GM12892 (cell line): Measurements from ENCODE around the gene ALKBH3.

Experiments used
- DNase-seq: peaks from one replicate; pipeline ENCODE4 v3.0.0; 2011; ENCODE audit not compliant: insufficient read length
- FAIRE-seq: peaks from 2 replicates; lab custom pipeline; 2011; peaks lifted over from hg19 to GRCh38; lab: Jason Lieb, UNC
- POLR2A ChIP-seq: IDR thresholded peaks from 2 replicates; pipeline ENCODE4 v1.6.1; 2011; ENCODE audit warnings: low read depth, low read length, control low read depth
- POLR2AphosphoS5 ChIP-seq: IDR thresholded peaks from 2 replicates; pipeline ENCODE4 v1.6.1; 2011; ENCODE audit warnings: low read depth, low read length, control low read depth
- TAF1 ChIP-seq: IDR thresholded peaks from 2 replicates; pipeline ENCODE4 v1.6.1; 2011; ENCODE audit warnings: low read depth, mild to moderate bottlenecking, control low read depth, low read length, borderline replicate concordance

The ALKBH3 gene

DNA sequence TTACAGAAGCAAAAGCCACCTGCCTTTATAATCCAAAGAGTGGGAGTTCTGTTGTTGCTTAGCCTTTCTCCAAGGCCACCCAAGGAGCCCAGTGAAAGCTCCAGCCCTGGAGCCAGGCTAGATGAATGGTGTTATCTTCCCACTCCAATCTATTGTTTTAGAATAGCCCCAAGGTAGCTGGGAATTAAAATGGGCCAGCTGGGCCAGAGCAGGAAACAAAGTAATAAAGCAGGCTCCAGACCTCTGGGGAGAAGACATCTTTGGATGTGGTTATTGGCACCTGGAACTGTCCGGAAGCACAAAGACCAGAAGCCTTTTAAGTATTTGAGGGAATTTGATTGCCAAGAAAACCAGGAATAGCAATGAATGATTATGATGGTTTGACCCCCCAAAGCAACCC, 70.6 kb downstream of the ALKBH3 start:
- DNase-seq (no peak), FAIRE-seq (no peak)
- no peak for TF ChIP-seq POLR2AphosphoS5
- no peak for TF ChIP-seq TAF1
- TF ChIP-seq POLR2A = no peak

DNA sequence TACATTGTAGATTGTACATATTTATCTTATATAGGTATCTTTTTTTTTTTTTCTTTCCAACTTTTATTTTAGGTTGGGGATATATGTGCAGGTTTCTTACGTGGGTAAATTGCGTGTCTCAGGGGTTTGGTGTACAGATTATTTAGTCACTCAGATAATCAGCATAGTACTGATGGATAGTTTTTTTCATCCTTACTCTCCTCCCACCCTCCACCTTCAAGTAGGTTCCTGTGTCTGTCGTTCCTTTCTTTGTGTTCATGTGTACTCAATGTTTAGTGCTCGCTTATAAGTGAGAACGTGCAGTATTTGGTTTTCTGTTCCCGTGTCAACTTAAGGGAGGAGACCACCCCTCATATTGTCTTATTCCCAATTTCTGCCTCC, 71.4 kb downstream of the ALKBH3 start:
- no peak for TF ChIP-seq POLR2A
- DNase-seq = no peak

DNA sequence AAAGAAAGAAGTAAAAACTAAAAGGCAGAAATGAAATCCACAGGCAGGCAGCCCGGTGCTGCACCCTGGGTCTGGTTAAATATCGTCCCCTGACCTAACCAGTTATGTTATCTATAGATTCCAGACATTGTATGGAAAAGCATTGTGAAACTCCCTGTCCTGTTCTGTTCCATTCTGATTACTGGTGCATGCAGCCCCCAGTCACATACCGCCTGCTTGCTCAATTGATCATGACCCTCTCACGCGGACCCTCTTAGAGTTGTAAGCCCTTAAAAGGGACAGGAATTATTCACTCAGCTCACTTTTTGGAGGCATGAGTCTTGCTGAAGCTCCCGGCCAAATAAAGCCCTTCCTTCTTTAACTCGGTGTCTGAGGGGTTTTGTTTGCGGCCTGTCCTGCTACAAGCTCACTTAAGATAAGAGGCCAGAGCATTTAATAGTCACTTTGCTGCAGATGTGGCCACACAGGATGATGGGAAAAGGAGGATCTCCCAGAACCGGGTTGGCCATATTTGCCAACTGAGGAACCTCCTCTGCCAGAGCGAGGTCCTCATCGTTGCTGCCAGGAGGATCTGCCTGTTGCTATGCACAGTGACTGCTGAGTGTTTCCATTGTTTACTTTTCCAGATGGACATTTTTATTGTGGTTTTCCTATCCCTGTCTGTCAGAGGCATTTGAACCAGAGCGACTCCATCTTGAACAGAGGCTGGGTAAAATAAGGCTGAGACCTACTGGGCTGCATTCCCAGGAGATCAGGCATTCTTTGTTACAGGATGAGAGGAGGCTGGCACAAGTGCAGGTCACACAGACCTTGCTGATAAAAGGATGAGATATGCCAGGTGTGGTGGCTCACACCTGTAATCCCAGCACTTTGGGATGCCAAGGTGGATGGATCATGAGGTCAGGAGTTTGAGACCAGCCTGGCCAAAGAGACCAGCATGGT, 72.0 kb downstream of the ALKBH3 start:
- DNase-seq (no peak), FAIRE-seq (no peak)
- TF ChIP-seq POLR2AphosphoS5 (no peak), POLR2A (no peak), TAF1 (no peak)

More for the DNA sequence above, 71.4 kb downstream of the ALKBH3 start:
- no peak for FAIRE-seq

DNA sequence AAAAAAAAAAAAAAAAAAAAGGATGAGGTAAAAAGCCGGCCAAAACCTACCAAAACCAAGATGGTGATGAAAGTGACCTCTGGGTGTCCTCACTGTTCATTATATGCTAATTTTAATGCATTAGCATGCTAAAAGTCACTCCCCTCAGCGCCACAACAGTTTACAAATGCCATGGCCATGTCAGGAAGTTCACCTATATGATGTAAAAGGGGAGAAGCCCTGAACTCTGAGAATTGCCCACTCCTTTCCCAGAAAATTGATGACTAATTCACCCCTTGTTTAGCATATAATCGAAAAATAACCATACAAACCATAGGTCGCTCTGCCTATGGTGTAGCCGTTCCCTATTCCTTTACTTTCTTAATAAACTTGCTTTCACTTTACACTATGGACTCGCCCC, 72.9 kb downstream of the ALKBH3 start:
- TF ChIP-seq POLR2A = no peak
- no peak for TF ChIP-seq POLR2AphosphoS5
- TF ChIP-seq TAF1 = no peak
- no peak for FAIRE-seq

DNA sequence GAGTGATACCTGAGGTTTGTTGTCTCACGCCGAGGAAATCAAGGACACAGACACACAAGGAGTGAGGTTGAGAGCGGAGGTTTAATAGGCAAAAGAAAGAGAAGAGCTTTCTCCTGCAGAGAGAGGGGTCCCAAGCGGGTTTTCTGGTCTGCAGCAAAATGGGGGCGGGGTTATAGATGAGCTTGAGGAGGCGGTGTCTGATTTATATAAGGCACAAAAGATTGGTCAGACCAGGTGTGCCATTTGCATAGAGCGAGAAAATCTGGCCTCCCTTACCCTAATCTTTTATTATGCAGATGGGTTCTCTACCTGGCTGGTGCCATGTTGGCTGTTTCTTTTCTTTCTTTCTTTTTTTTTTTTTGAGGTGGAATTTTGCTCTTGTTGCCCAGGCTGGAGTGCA, 73.6 kb downstream of the ALKBH3 start:
- no peak for DNase-seq
- no peak for TF ChIP-seq TAF1
- no peak for TF ChIP-seq POLR2A
- no peak for TF ChIP-seq POLR2AphosphoS5
- no peak for FAIRE-seq

More for the DNA sequence above, 72.9 kb downstream of the ALKBH3 start:
- no peak for DNase-seq

DNA sequence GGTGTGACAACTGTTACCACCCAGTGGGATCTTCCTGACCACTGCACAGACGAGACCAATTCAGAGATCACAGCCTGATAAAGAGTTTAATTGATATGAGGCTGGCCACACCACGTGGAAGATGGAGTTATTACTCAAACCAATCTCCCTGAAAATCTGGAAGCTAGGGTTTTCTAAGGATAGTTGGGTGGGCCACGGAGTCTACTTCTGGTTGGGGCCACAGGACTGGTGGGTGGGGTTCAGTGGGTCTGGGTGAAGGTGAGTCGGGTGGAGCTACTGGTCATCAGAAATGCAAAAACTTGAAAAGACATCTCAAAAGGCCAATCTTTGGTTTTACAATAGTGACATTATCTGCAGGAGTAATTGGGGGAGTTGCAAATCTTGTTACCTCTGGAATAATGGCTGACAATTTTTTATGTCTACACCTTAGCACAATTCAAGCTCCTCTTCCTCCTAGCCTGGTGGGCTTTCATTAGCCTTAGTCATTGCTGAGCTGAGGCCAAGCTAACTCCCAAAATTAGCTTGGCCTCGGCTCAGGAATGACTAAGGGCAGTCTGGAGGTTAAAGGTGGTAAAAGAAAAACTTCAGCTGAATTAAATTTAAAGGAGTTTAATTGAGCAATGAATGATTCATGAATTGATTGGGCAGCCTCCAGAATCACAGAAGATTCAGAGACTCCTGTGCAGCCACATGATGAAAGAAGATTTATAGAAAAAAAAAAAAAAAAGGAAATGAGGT, 74.9 kb downstream of the ALKBH3 start:
- FAIRE-seq (no peak), DNase-seq (no peak)
- no peak for TF ChIP-seq TAF1
- TF ChIP-seq POLR2A = no peak
- no peak for TF ChIP-seq POLR2AphosphoS5

DNA sequence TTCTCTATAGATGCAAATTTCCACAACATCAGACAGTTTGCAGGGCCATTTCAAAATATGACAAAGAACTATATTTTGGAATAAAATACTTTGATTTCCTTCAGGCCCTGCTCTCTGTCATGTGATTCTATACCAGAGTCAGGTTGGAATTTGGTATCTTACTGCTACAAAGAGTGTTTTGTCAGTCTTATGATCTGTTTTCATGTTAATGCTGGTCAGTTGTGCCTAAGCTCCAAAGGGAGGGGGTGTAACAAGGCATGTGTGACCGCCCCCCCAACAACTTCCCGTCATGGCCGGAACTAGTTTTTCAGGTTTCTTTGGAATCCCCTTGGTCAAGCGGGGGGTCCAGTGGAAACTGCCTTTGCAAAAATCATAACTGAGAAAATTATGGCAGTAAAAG, 76.9 kb downstream of the ALKBH3 start:
- DNase-seq (no peak), FAIRE-seq (no peak)

DNA sequence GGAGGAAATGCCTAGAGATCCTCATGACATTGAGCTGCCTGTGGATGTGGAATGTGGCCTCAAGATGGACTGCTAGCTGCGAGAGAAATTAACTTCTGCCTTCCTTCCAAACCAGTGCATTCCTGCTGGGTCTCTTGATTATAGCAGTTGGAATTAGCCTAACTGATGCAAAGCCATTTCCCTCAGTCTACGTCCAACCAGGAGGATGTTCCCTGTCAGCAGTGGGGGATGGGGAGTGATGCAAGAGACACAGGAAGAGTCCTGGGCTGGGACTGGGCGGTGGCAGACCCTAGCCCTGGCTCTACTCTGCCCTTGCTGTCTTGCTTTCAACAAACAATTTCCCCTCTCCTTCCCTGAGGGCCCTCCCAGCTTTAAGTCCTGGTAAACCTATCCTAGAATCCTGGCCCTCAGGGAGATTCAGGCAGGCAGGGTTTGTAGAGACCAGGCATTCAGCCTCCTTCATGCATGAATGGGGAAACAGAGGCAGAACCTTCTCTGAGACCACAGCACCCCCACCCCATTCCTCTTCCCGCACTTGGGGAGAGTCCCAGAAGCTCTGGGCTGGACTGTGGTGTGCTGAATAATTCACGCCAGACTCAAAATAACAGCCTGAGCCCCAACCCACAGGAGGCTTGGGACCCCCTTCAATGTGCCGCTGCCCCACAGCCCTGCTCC, 78.8 kb downstream of the ALKBH3 start:
- FAIRE-seq = no peak
- no peak for DNase-seq
- TF ChIP-seq POLR2A = no peak
- TF ChIP-seq POLR2AphosphoS5 = no peak
- TF ChIP-seq TAF1 = no peak

More for the DNA sequence above, 76.9 kb downstream of the ALKBH3 start:
- TF ChIP-seq POLR2AphosphoS5 (no peak), POLR2A (no peak), TAF1 (no peak)

DNA sequence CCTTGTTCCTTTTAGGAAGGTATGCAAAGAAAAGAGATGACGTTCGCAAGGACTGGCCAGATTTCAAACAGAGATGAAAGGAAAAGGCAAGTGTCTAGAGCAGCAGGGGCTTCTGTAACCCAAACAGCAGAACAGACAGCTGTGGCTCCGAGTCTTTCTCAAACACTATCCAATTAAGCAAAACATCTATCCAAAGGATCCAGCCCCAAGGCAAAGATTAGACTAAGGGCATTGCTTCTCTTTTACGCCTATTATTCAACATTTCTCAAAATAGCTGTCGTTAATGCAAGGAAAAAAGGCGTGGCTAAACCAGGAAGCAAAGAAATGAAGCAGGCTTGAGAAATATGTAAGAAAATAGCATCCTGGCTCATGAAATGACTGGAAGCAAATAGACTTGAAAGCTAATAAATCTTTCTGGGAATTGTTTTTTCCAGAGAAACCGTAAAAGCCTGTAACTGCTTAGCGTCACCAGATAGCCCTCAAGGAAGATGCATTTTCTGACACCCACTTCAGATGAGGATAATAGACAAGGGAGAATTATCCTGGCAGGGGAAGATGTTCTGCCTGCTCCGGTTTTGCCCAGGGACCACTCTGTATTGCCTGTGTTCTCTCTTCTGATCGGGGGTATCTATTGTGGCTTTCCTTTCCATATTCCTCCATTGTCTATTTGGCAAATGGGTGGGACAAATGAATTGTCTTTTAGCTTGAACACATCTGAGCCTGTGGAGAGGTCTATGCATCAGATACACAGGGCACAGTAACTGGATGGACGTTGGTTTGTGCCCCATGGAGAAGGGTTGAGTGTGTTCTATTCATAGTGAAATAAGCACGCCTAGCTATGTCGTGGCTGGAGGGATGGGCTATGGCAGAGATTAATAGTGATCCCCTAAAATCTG, 82.0 kb downstream of the ALKBH3 start:
- TF ChIP-seq POLR2AphosphoS5 = no peak
- no peak for TF ChIP-seq POLR2A
- no peak for TF ChIP-seq TAF1
- DNase-seq (no peak), FAIRE-seq (peak; percentile 14)

DNA sequence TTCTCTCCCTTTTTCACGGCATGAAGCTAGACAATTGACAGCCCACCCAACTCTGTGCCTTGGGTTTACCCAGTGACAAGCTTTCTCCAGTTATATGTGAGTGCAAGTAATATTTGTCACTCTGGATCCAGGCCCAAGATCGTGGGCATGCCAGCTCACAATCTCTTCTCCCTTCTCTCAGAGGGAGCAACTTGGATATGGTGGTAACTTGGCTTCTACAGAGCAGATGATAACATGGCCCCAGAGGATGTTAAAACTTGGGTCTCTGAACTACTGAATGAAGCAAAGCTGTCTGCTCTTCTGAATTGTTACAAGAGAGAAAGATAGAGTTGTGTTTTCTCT, 82.6 kb downstream of the ALKBH3 start:
- no peak for TF ChIP-seq TAF1
- DNase-seq (no peak), FAIRE-seq (no peak)

DNA sequence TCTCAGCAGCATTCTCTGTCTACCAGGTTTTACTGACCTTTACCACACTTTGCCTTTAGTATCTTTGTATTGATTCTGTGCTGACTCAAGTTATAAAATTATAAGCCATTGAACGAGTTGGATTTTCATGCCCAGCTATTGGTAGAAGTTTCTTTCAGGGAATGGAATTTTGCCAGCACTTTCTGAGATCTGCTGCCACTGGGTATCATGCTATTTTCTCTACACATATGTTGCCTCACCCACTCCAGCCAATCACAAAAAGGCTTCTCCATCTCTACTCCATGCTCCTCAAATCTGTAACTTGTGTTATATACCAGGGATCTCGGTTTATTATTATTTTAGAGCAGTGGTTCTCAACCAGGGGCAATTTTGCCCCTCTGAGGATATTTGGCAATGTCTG, 87.0 kb downstream of the ALKBH3 start:
- DNase-seq (no peak), FAIRE-seq (no peak)
- no peak for TF ChIP-seq POLR2AphosphoS5
- no peak for TF ChIP-seq POLR2A
- no peak for TF ChIP-seq TAF1
